Fibroblast of lung (primary cell): Measurements from ENCODE around the gene MROH8. TPM values are rescaled to one million over a fixed set of nuclear protein-coding genes. Genes with fewer than 3 reads are reported as not detected.

ENCODE experiments used
- DNase-seq, 2 donors: peaks; one replicate each; pipeline versions ENCODE4 v3.0.0 to v3.0.0-alpha.2; 2010; ENCODE audit warnings: low read depth in 2 of 2
- H2AFZ ChIP-seq: 2 replicates; pipeline ENCODE4 v1.5.1; 2012; ENCODE audit warnings: low read length, control low read depth, inconsistent platforms
- H3K27ac ChIP-seq: 2 replicates; pipeline ENCODE4 v1.5.1; 2011; ENCODE audit warnings: low read length, control low read depth; ENCODE audit not compliant: insufficient read depth
- H3K27me3 ChIP-seq: 2 replicates; pipeline ENCODE4 v1.5.1; 2011; ENCODE audit warnings: mild to moderate bottlenecking, low read length; ENCODE audit not compliant: control insufficient read depth, insufficient read depth
- H3K36me3 ChIP-seq: 2 replicates; pipeline ENCODE4 v1.5.1; 2011; ENCODE audit warnings: low read length; ENCODE audit not compliant: control insufficient read depth, insufficient read depth
- H3K4me1 ChIP-seq: 2 replicates; pipeline ENCODE4 v1.5.1; 2011; ENCODE audit warnings: low read length; ENCODE audit not compliant: control insufficient read depth, insufficient read depth; ENCODE audit errors: extremely low read depth
- H3K4me2 ChIP-seq: 2 replicates; pipeline ENCODE4 v1.5.1; 2011; ENCODE audit warnings: low read length, control low read depth; ENCODE audit not compliant: insufficient read depth; ENCODE audit errors: extremely low read depth
- H3K4me3 ChIP-seq, 4 experiments: fragments of 200-600 bp in 1 of 4; sonication (generic) in 1 of 4; replicated peaks in 1 of 4; 2 replicates each; pipeline ENCODE4 v1.5.1; 2011 to 2016; ENCODE audit warnings: low read length in 4 of 4, low read depth in 3 of 4, mild to moderate bottlenecking in 3 of 4, control low read depth in 2 of 4, inconsistent platforms in 1 of 4, mixed read lengths in 1 of 4; ENCODE audit not compliant: insufficient read depth in 1 of 4; ENCODE audit errors: control extremely low read depth in 1 of 4
- H3K79me2 ChIP-seq: 2 replicates; pipeline ENCODE4 v1.5.1; 2012; ENCODE audit warnings: mild to moderate bottlenecking, low read length, inconsistent platforms; ENCODE audit not compliant: control insufficient read depth, insufficient read depth
- H3K9ac ChIP-seq: 2 replicates; pipeline ENCODE4 v1.5.1; 2011; ENCODE audit warnings: mild to moderate bottlenecking, low read length, control low read depth; ENCODE audit not compliant: insufficient read depth
- H3K9me3 ChIP-seq: 2 replicates; pipeline ENCODE4 v1.5.1; 2012; ENCODE audit warnings: low read depth, low read length; ENCODE audit not compliant: control insufficient read depth, insufficient read depth
- H4K20me1 ChIP-seq: 2 replicates; pipeline ENCODE4 v1.5.1; 2011; ENCODE audit warnings: low read length; ENCODE audit not compliant: control insufficient read depth, insufficient read depth; ENCODE audit errors: extremely low read depth
- CTCF ChIP-seq, 2 donors: IDR thresholded peaks in 1 of 2; conservative IDR thresholded peaks in 1 of 2; 1 replicate in 1 of 2; 2 replicates in 1 of 2; pipeline ENCODE4 v1.5.1; 2011 to 2012; ENCODE audit warnings: low read length in 2 of 2, control low read depth in 1 of 2, inconsistent platforms in 1 of 2, low read depth in 1 of 2, mild to moderate bottlenecking in 1 of 2
- EZH2 ChIP-seq: IDR thresholded peaks from 2 replicates; pipeline ENCODE4 v1.5.1; 2012; ENCODE audit warnings: low read length, control low read depth, mild to moderate bottlenecking; ENCODE audit errors: missing control alignments
- polyA minus RNA-seq: library from RNA; depleted of rRNA, polyadenylated mRNA; stranded (reverse); fragments of >200 nt; gene quantifications from 2 replicates; pipeline ENCODE4 v1.2.3, GENCODE V29; 2011; ENCODE audit warnings: low replicate concordance
- polyA plus RNA-seq, 2 donors: library from polyadenylated mRNA; depleted of rRNA in 1 of 2; stranded (reverse) in 1 of 2; unstranded in 1 of 2; fragments of >200 nt; gene quantifications; 2 replicates each; pipeline ENCODE4 v1.2.1, GENCODE V29; 2011 to 2012; ENCODE audit warnings: missing spikeins in 1 of 2
- total RNA-seq: library from RNA; depleted of rRNA; stranded (reverse); fragments of >200 nt; gene quantifications from 2 replicates; pipeline ENCODE4 v1.2.1, GENCODE V29; 2014

Gene MROH8
- 1.2 and 1.3 TPM in 2 replicates for total RNA-seq
- 1.7 and 2.9 TPM in 2 replicates for polyA plus RNA-seq
- polyA plus RNA-seq (2012) = 1.3 and 2.7 TPM in 2 replicates
- 0.96 and 1.9 TPM in 2 replicates for polyA minus RNA-seq

- no peak for TF ChIP-seq EZH2
- H3K27ac ChIP-seq = peak within 1 kb of the TSS; percentile 99
These were observed at the start of gene MROH8, which contains the start of gene RPN2 for GRCh38 chr20:37178839-37179682. TSS of gene MROH8 (minus strand) at chr20:37179548. TSS of gene RPN2 (plus strand) at chr20:37179330. CDS start at chr20:37179357, 27 bp downstream.

GRCh38 chr20:37228656-37229055, 49.3 kb upstream of the MROH8 start:
- H3K9me3 ChIP-seq = no peaks in the 10 kb centered on the region
- peaks cover 2% of the 10 kb centered on the region for H3K4me1 ChIP-seq
- no peak overlapping the region for H3K4me3 ChIP-seq
- peaks cover 23% of the 10 kb centered on the region for H3K36me3 ChIP-seq
- no peak for DNase-seq
- no peaks in the 10 kb centered on the region for H3K27me3 ChIP-seq
- no peaks in the 10 kb centered on the region for H4K20me1 ChIP-seq
- TF ChIP-seq EZH2 (no peak), CTCF (conservative IDR thresholded peaks at IDR 0.05 in 1 of 2, IDR thresholded peaks at IDR 0.05 in 1 of 2; ENCODE audit: low read depth in 1 of 2, low read length in 2 of 2) (no peak)
- no peak overlapping the region for H3K27ac ChIP-seq
- H3K9ac ChIP-seq = no peak overlapping the region
- no peak overlapping the region for H2AFZ ChIP-seq
- no peak overlapping the region for H3K4me2 ChIP-seq
- H3K79me2 ChIP-seq = no peaks in the 10 kb centered on the region

More at GRCh38 chr20:37178839-37179682, at the start of gene MROH8, which contains the start of gene RPN2:
- Histone ChIP-seq H3K9me3 (no peaks in the 10 kb centered on the region), H3K27me3 (no peaks in the 10 kb centered on the region), H3K4me2 (peak within 1 kb of the TSS; percentile 98), H3K79me2 (peaks cover 45% of the 10 kb centered on the region), H3K9ac (peak within 1 kb of the TSS; percentile 99), H3K36me3 (peaks cover 1% of the 10 kb centered on the region), H2AFZ (peak within 1 kb of the TSS; percentile 69), H3K4me1 (peaks cover 5% of the 10 kb centered on the region), H4K20me1 (no peaks in the 10 kb centered on the region), H3K4me3 (peak within 1 kb of the TSS; percentile 93 to 100 (median 95))
- DNase-seq = peak; percentile 98 to 99

- H3K27ac ChIP-seq = no peak overlapping the region
- H3K4me1 ChIP-seq = peaks cover 2% of the 10 kb centered on the region
- H3K9ac ChIP-seq = no peak overlapping the region
- H3K27me3 ChIP-seq = no peaks in the 10 kb centered on the region
- no peak overlapping the region for H3K4me2 ChIP-seq
- TF ChIP-seq CTCF (conservative IDR thresholded peaks at IDR 0.05 in 1 of 2, IDR thresholded peaks at IDR 0.05 in 1 of 2; ENCODE audit: low read depth in 1 of 2, low read length in 2 of 2) = no peak
- no peak for TF ChIP-seq EZH2
- H3K79me2 ChIP-seq = no peaks in the 10 kb centered on the region
- no peak overlapping the region for H3K4me3 ChIP-seq
- H2AFZ ChIP-seq = no peak overlapping the region
- DNase-seq = peak in 1 of 2 donors; percentile 34
- no peaks in the 10 kb centered on the region for H4K20me1 ChIP-seq
- H3K36me3 ChIP-seq = peaks cover 20% of the 10 kb centered on the region
- H3K9me3 ChIP-seq = no peaks in the 10 kb centered on the region
These were observed 48.7 kb upstream of the MROH8 start for GRCh38 chr20:37228082-37228481.
